K562 treated with DMSO at 1 percent for 4 hours (cell line): ENCODE measurements around the gene ATP13A3. TPM values are rescaled to one million over a fixed set of nuclear protein-coding genes. Genes with fewer than 3 reads are reported as not detected.

Experiments used
- total RNA-seq: library from RNA; unstranded; fragments of 300-600 nt; gene quantifications from 2 replicates; pipeline ENCODE4 v1.2.3, GENCODE V29; 2022; ENCODE audit not compliant: insufficient read depth

ATP13A3 gene
- total RNA-seq = 32.0 and 32.7 TPM in 2 replicates

DNA sequence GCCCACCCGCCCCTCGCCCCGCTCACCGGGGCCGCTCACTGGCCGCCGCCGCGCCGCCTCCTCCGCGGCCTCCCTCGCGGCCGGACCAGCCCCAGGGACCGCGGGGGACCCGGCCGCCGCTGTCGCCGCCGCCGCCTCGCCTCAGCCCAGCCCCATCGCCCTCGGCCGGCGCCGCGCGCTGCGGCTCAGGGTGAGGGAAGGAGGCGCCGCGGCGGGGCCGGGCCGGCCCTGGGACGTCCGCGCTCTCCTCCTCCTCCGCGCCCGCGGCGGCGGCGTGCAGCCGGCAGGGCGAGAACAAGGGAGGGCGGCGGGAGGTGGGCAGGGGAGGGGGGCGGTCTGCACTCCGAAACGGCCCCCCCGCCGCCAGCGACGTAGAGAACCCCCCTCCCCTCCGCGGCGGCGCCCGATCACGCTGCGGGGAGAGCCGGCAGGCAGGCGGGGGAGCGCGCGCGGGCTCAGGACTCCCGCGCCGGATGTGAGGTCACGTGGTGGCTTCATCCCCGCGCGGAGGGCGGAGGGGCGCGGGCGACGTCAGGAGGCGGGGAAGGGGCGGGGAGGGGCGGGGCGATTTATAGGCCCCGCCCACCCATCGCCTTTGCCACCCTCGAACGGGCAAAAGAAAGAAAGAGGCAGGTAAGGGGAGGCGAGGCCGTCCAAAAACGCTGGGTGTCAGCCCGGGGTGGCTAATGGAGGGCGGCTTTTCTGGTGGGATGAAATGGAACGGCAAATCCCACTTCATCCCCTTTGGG, at the start of gene ATP13A3:
TSS of gene ATP13A3 (minus strand) at position 463 of the 749 bp plus-strand sequence. CDS start 24,812 bp downstream, outside the sequence.

DNA sequence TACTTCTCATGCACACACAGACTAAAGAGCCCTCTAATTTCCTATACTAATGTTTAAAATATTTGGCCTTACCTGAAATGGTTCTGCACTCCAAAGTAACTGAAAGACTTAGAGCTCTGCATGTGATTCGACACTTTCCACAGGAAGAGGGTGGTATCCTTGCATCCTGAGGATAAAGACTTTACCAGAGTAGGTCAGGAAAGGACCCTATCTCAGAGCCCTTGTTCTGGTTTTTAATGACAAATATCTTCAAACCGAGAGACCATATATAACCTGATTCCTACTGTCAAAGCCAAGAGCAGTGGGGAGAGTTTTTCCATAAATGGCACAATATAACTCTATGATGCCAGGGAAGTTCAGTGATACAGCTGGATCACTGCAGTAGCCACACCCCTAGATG, 87.6 kb downstream of the ATP13A3 start, which contains the start of gene GP5:
TSS of gene GP5 (minus strand) at position 101 of the 400 bp plus-strand sequence. CDS start 984 bp downstream, outside the sequence.

DNA sequence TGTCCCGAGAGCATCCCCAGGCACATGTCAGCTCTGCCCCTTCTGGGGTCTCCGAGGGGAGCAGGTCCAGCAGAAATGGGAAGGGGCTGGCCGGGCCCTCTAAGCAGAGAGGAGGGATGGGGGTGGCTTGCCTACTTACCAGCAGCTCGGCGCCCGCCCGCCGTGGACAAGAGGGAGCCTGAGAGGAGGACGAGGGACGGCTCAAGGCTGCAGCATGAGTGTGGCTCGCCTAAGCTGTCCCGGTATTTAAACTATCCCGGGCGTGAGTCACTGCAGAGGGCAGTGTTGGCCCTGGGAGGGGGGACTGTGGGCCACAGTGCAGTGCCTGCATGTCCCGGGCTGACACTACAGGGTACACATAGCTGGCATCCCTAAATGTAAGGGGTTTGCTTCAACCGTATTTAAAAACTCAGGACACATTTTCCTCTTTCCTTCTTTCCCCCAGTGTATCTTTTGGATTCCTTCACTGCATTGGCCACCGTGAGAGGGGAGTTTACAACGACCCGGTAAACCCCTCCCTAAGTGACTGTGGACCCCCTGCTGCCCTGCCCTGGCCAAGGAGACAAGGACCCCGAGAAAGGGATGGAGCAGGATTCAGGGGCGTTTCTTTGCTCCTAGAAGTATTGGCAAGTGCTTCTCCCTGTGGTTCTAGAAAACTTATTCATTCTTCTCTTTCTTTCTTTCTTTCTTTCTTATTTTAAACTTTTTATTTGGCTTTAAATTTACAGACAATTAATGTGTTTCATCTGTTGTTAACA, 117.1 kb downstream of the ATP13A3 start, which contains the start of gene LRRC15:
TSS of gene LRRC15 (minus strand) at position 222 of the 758 bp plus-strand sequence. CDS start 8,700 bp downstream, outside the sequence.

Other genes with a start within 250 kb of the ATP13A3 start
- not detected in 2 replicates for gene CPN2, start 135.7 kb downstream of the ATP13A3 start, total RNA-seq
- not detected in 2 replicates for gene LRRC15, start 117.3 kb downstream of the ATP13A3 start, total RNA-seq
- gene GP5, start 87.7 kb downstream of the ATP13A3 start, total RNA-seq = 0.34 TPM in 1 of 2 replicates, not detected in the other
- gene TMEM44, start 146.4 kb upstream of the ATP13A3 start, total RNA-seq = 11.3 and 15.4 TPM in 2 replicates
- 17.9 and 21.4 TPM in 2 replicates for gene LSG1, start 185.2 kb upstream of the ATP13A3 start, total RNA-seq
- gene FAM43A, start 198.9 kb upstream of the ATP13A3 start, total RNA-seq = 0.50 and 0.80 TPM in 2 replicates